Measurements from ENCODE around the gene TOP2B. TPM values are rescaled to one million over a fixed set of nuclear protein-coding genes. Genes with fewer than 3 reads are reported as not detected.

TOP2B gene
- total RNA-seq, 1 experiment from 2014 or later = 181 TPM

- H3K4ac ChIP-seq (ENCODE audit: low read depth, low read length) = no peak overlapping the region
- no peak for DNase-seq
- no peaks in the 10 kb centered on the region for H4K20me1 ChIP-seq (ENCODE audit: control insufficient read depth, insufficient read depth, insufficient read length)
- H3K9me3 Mint-ChIP-seq = peaks cover 0 to 2% of the 10 kb centered on the region in 2 experiments; a peak in 1 of 5 replicates
- no peak overlapping the region for H3K4me3 Mint-ChIP-seq
- no peaks in the 10 kb centered on the region for H3K36me3 Mint-ChIP-seq (ENCODE audit: insufficient read depth in 1 of 3, low read depth in 3 of 3)
- no peak overlapping the region for H3K27ac ChIP-seq (ENCODE audit: insufficient read length, low read depth, low read length)
- H3K9me3 ChIP-seq (ENCODE audit: control insufficient read depth, low read depth, low read length) = no peaks in the 10 kb centered on the region
- no peak overlapping the region for H3K56ac ChIP-seq (ENCODE audit: insufficient read length, low read depth, low read length)
- no peak overlapping the region for H3K4me2 ChIP-seq (ENCODE audit: insufficient read depth, insufficient read length, low read length)
- H4K8ac ChIP-seq (replicated peaks; ENCODE audit: insufficient read length, low read depth, low read length) = no peak overlapping the region
- no peak overlapping the region for H4K91ac ChIP-seq (ENCODE audit: insufficient read length, low read depth, low read length)
- no peak overlapping the region for H3K9ac ChIP-seq (ENCODE audit: extremely low read depth, insufficient read length, low read length)
- no peak overlapping the region for H3T11ph ChIP-seq (ENCODE audit: low read length)
- no peaks in the 10 kb centered on the region for H3K4me1 Mint-ChIP-seq
- H3K79me1 ChIP-seq (ENCODE audit: insufficient read depth, low read depth, low read length, poor library complexity, severe bottlenecking) = no peaks in the 10 kb centered on the region
- H2BK15ac ChIP-seq (ENCODE audit: low read depth, low read length) = no peak overlapping the region
- no peak overlapping the region for H2BK20ac ChIP-seq (ENCODE audit: low read depth, low read length, poor library complexity, severe bottlenecking)
- H3K18ac ChIP-seq (ENCODE audit: insufficient read length, low read depth, low read length) = no peak overlapping the region
- H3K79me2 ChIP-seq (ENCODE audit: insufficient read depth, low read length) = no peaks in the 10 kb centered on the region
- H3K27me3 ChIP-seq (ENCODE audit: insufficient read depth, low read length) = no peaks in the 10 kb centered on the region; the same call in 1 of the 2 replicates
- H3K4me1 ChIP-seq (ENCODE audit: insufficient read depth, low read length) = no peaks in the 10 kb centered on the region
- H2BK120ac ChIP-seq (ENCODE audit: low read depth, low read length, poor library complexity, severe bottlenecking) = no peak overlapping the region
- no peak overlapping the region for H2AFZ ChIP-seq (ENCODE audit: low read length)
- no peak overlapping the region for H3K27ac Mint-ChIP-seq
- H3K14ac ChIP-seq (ENCODE audit: insufficient read depth, low read length) = no peak overlapping the region
- no peaks in the 10 kb centered on the region for H3K27me3 Mint-ChIP-seq (ENCODE audit: low read depth)
- no CpG with 5 or more reads among the region's 1 CpG for WGBS (ENCODE audit: extremely low coverage, insufficient read length, low lambda C conversion rate)
- H4K5ac ChIP-seq (ENCODE audit: insufficient read length, low read depth, low read length) = no peak overlapping the region
- no peak overlapping the region for H2BK5ac ChIP-seq (ENCODE audit: insufficient read length, low read length)
- no peaks in the 10 kb centered on the region for H3K23me2 ChIP-seq (ENCODE audit: insufficient read length, low read depth, low read length, poor library complexity, severe bottlenecking)
- H2AK5ac ChIP-seq (ENCODE audit: insufficient read length, low read length) = no peak overlapping the region
- no peak overlapping the region for H2BK12ac ChIP-seq (ENCODE audit: insufficient read length, low read depth, low read length)
- TF ChIP-seq, protein P1, sequence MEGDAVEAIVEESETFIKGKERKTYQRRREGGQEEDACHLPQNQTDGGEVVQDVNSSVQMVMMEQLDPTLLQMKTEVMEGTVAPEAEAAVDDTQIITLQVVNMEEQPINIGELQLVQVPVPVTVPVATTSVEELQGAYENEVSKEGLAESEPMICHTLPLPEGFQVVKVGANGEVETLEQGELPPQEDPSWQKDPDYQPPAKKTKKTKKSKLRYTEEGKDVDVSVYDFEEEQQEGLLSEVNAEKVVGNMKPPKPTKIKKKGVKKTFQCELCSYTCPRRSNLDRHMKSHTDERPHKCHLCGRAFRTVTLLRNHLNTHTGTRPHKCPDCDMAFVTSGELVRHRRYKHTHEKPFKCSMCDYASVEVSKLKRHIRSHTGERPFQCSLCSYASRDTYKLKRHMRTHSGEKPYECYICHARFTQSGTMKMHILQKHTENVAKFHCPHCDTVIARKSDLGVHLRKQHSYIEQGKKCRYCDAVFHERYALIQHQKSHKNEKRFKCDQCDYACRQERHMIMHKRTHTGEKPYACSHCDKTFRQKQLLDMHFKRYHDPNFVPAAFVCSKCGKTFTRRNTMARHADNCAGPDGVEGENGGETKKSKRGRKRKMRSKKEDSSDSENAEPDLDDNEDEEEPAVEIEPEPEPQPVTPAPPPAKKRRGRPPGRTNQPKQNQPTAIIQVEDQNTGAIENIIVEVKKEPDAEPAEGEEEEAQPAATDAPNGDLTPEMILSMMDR (conservative IDR thresholded peaks at IDR 0.05) = no peak
- no peak overlapping the region for H3K23ac ChIP-seq (ENCODE audit: insufficient read length, low read depth, low read length)
Measured at GRCh38 chr3:25547943-25548674, 116.6 kb downstream of the TOP2B start.

Small RNA genes lying within 50 kb of the gene (microRNA-seq; reads per million reads assigned to microRNA genes)
- not detected for gene MIR4442 (ENCODE audit: borderline microRNAs expressed)

Other genes with a start within 250 kb of the TOP2B start
- gene RARB, start 236.6 kb downstream of the TOP2B start, total RNA-seq (2021) = 0.22 and 0.29 TPM in 2 replicates
- 27.0 and 28.8 TPM in 2 replicates for gene NGLY1, start 118.5 kb upstream of the TOP2B start, total RNA-seq (2021)
- 2.5 and 3.5 TPM in 2 replicates for gene OXSM, start 125.2 kb upstream of the TOP2B start, total RNA-seq (2021)